Sigmoid colon (tissue), 4 donors: Measurements from ENCODE around the gene DERA.

ENCODE experiments used
- CTCF ChIP-seq, 4 experiments: fragments of 450-650 bp in 3 of 4; fragments of 200-600 bp in 1 of 4; IDR thresholded peaks; one replicate each; pipeline ENCODE4 v1.5.1; 2016 to 2019; ENCODE audit warnings: antibody characterized with exemption in 4 of 4, mild to moderate bottlenecking in 3 of 4, moderate library complexity in 2 of 4
- EP300 ChIP-seq, 4 donors: sonication (generic); formaldehyde crosslinking; IDR thresholded peaks; one replicate each; pipeline ENCODE4 v1.6.1; 2017; ENCODE audit warnings: antibody characterized with exemption in 4 of 4
- POLR2A ChIP-seq, 2 donors: fragments of 450-650 bp; IDR thresholded peaks; one replicate each; pipeline ENCODE4 v1.6.1; 2016; ENCODE audit warnings: antibody characterized with exemption in 2 of 2, mild to moderate bottlenecking in 2 of 2, moderate library complexity in 2 of 2
- POLR2AphosphoS5 ChIP-seq, 4 donors: sonication (generic); formaldehyde crosslinking; IDR thresholded peaks; one replicate each; pipeline ENCODE4 v1.6.1; 2017; ENCODE audit warnings: antibody characterized with exemption in 4 of 4

DNA sequence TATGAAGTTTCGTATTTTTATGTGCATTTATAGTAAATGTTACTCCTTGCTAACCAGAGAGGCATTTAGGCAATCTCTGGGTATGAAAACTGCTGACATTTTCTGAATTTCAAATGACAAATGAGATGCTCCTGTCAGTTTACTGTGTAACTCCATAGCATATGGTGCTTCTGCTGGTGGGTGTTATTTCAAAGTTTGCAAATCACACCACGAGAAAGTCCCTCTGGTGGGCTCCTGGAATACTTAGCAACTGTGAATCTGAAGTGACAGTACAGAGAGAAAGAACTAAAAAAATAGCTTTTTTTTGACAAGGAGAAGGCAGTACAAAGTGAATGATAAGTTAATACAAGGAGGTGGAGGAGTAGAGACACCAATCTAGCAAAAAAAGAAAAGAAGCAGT, 161.5 kb downstream of the DERA start:
- no peak for TF ChIP-seq CTCF (IDR thresholded peaks at IDR 0.05)
- no peak for TF ChIP-seq POLR2A (IDR thresholded peaks at IDR 0.05)
- no peak for TF ChIP-seq EP300 (IDR thresholded peaks at IDR 0.05)
- TF ChIP-seq POLR2AphosphoS5 (IDR thresholded peaks at IDR 0.05): no peak
